Stimulated activated CD4-positive, alpha-beta T cell treated with anti-CD3 and anti-CD28 coated beads, Interleukin-4, amount 100 ng/mL, for 1 hour (primary cell): ENCODE data around the gene COLQ.
A peak's percentile ranks its signal among the peaks of the same experiment; 100 is the strongest.

Experiments used
- DNase-seq: peaks from one replicate; pipeline ENCODE4 v3.0.0-alpha.2; 2020

COLQ gene

DNA sequence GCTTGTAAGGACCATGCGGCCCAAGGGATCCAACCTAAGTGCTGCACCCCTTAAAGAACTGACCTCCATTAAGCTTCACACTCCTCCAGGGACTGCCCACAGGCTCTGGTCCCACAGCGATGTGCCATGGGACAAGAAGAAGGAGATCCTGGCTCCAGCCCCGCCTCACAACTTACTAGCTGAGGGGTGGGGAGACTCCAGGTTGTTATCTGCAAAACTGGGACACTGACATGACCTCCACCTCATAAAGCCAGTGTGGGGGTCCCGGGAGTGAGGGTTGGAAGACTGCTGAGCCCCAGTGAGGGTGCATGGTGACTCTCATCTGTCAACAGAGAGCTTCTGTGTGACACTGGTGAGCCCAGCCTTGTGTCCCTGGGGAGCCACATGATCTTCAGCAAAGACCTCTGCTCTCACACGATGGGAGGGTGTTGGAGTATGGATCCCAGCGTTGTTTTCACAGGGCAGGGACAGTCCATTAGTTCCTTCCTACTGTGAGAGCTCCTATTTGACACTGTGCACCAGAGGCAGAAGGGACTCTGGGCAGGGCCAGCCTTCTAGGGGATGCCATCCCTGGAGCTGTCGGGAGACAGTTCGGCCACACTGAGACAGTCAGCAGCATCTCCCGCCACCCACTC is 67.4 kb downstream of the COLQ start:
- no peak for DNase-seq

DNA sequence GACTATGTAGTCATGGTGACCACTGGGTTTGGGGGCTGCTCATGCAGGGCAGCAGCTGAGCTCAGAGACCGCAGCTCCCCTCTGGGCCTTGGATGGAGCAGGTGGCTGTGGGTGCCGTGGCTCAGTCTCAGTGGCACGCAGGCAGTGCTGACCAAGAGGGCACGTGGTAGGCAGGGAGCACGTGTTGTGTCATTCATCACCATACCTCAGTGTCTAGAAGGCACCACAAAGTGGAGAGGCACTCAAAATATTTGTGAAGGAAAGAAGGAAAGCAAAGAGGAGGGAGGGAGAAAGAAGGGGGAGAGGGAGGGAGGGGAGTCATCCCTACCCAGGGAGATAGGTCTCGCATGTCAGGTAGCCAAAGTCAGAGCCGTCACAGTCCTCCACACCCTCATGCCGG is 68.0 kb downstream of the COLQ start:
- DNase-seq = no peak

DNA sequence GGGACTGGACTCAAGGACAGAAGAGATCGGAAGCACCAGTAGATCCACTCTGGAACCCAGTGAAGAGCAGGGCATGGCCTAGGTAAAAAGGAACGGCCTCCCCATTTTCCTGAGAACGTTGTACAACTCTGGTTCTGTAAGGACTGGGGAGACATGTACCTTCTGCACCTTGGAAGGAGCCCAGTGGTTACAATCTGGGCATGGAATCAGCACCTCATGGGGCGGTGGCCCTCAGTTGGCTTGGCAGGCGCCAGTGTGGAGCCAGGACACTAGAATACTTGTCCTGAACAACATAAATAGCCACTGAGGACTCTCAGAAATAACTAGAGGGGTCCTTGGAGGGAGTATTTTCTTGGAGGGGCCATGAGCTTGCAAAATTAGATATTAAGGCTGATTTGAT is 68.5 kb downstream of the COLQ start:
- DNase-seq = no peak

GRCh38 chr3:15452156-15452555 is 69.3 kb downstream of the COLQ start:
- no peak for DNase-seq

DNA sequence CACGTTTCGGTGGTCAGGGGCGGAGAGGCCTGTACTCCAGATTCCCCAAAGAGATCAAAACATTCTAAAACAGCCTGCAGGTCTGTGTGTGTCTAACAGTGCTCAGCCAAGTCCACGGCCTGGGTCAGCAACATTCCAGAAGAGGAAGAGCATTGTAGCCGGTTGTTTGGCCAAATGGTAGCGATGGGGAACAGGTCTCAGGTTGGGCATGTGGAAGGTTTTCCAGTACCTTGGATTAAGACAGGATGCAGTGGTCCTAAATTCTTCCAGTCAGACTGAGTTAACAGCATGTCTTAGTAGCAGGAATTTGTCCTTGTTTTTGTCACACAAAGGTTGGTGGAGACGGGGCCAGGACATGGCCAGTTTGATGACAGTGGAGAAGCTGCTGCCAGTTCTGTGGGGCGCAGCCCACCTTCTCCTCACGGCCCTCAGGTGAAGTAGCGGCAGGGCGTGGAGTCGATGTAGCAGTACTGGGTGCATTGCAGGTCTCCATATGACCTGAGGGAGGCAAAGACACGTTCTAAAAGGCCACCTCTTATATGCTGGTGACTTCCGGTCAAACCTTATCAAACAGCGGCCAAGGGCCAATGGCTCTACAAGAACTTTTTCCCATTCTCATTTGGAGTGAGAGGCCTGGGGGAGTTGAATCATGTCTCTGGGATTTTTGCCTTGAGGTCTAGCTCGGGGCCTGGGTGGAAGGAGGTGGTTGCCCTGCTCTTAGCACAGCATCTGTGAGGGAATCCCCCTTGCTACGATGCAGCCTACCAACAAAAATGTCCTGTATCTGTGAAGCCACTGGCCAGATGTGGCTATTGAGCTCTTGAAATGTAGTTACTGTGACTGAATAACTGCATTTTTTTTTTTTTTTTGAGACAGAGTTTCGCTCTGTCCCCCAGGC is 70.0 kb downstream of the COLQ start:
- no peak for DNase-seq

GRCh38 chr3:15450438-15451215 is 70.9 kb downstream of the COLQ start:
- DNase-seq = no peak

DNA sequence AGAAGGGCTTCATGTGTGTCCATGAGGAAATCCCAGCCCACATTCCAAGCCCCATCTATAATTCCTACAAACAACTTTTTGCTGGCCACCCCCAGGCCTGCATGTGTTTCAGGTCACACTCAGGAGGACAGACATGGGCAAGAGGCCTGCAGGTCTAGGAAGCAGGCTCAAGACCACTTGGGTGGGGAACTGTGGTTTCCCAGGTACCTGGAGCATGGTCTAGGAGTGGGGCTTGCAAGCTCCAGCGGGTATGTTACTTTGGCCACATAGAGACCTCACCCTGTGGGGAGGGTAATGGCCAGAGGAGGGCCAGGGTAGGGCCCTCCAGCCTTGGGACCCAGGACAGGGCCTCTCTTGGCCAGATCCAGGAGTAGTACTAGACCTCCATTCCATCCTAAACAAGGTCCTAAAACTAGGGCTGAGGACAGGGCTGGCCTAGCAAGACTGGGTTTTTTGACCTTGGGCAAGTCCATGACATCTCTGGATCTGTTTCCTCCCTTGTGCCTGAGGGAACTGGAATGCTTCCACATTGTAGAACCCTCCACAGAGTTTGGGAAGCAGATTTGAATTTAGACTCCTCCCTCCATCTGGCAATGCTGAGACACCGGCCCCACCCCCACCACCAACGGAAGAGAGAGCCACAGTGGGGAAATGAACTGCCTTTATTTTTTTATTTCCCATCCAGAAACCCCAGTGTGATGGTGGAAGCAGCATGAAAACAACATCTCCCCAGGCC is 71.8 kb downstream of the COLQ start:
- DNase-seq = no peak

DNA sequence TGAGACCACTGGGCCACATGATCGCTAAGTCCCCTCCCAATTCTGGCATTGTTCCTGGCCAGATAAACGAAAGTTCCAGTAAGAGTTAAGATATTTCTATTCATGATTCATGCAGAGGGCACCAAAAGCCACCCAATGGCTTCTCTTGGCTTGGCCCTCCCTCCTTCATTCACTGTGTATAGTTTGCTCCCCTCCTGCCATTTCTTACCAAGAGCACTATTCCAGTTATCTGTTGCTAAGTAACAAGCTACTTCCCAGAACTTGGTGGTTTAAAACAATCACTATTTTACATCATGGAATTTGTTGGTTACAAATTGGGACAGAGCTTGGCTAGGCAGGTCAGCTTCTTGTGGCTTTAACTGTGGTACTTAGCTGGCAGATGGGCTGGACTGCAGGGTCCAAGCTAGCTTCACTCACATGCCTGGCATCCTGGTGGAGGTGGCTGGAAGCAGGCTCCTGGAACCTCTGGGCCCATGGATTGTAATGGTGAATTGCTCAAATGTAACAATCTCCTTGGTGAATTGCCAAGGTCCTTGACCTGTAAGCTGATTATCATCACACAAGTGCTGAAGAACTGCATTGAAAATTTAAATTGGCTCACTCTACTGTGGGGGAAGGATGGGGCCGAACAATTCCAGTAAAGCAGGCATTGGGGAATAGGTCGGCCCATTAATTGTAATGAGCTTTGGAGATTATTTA is 77.5 kb downstream of the COLQ start:
- no peak for DNase-seq

DNA sequence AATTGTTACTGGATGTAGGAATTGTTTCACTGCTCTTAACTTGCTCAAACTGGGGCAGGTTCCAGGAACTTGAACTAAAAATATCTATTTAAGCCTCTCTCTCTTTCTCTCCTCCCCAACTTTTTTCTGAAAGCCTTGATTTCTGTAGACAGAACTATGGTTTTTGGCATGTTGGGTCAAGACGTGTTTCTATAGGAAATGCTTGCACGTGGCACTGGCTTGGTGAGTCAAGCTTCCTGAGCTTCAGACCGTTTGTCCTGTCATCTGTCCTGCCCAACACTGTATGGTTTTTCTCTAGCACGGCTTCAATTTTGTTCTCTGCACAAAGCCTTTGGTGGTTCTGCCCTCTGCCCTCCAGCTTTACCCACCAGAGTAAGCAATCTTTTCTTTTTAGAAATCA is 80.6 kb downstream of the COLQ start:
- DNase-seq = no peak

DNA sequence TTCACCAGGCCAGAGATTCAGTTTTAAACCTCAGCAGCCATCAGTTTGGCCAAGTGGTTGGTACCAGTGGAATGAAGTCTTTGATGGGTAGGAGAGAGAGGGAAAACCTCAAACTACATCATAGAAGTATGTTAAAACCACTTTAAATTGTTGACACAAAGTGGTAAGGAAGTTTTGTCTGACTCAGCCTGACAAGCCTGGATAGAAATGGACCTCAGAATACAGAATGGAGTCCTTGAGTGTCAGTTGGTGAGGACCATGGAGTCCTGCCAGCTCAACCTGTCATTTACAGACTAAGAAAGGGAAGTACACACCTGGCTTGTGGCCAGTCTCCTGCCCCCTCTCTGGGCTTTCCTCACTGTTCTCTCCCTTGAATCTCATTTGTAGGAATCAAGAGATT is 82.0 kb downstream of the COLQ start:
- DNase-seq = no peak

DNA sequence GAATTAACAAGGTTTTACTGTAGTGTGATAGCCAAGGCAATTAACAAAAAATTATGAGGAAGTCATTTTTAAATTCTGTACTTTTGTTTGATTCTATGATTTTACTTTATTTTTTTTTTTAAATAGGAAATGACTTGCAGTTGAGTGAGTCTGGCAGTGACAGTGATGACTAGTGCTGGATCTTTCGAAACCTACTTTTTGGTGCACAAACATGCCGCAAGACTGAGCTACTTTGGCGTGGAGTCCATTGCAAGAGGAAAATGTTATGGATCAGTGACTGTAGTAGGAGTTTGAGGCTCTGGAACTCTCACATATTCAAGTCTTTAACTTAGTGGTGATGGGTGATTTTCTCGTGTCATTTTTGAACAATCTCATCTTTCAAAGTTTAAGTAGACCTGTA is 82.5 kb downstream of the COLQ start:
- DNase-seq = no peak

- DNase-seq = no peak
Observed at GRCh38 chr3:15436246-15436645, 85.3 kb downstream of the COLQ start.

- DNase-seq = no peak
Observed at GRCh38 chr3:15434756-15435155, 86.8 kb downstream of the COLQ start.

GRCh38 chr3:15433531-15433930 is 88.0 kb downstream of the COLQ start:
- DNase-seq = no peak

DNA sequence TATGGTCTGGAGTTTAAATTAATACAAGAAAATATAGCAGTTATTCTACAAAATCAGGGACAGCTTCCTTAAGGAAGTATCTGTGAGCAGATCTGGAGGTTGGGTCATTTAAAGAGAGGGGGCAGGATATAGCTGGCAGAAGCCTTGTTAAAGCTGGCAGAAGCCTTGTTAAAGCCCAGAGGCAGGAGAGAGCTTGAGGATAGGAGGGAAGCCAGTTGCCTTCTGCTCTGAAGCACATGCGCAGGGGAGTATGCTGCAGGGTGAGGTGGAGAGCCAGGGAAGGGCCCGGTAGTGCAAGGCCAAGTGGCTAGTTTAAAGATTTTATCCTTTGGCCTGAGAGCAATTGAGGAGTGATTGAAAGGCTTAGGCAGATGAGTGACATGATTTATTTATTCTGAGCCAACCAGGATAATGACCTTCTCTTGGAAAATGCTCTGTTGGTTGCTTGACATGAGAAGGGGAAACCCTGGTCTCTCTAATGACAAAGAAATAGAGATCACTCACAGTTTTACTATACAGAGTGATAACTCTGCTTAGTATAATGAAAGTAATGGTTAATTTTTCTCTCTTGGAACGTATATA is 90.2 kb downstream of the COLQ start:
- DNase-seq = no peak

GRCh38 chr3:15430624-15431023 is 90.9 kb downstream of the COLQ start:
- no peak for DNase-seq

GRCh38 chr3:15429080-15429479 is 92.4 kb downstream of the COLQ start:
- DNase-seq = no peak

DNA sequence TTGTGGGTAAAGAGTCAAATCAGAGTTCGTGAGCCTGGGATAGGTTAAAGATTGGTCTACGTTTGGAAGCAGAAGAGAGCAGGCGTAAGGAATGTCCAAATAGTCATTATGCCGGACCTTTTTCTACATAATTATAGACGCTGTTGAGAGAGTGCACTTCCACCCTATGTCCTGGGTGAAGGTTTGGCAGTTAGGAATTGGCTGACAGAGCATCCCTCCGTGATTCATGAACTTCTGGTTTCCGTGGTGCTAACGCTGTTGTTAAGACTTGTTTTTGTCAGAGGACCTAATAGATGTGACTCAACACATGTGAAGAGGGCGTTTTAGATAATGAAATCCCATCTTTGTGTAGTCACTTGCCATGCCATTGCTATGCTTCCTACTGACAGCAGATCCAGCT is 93.0 kb downstream of the COLQ start:
- no peak for DNase-seq

- no peak for DNase-seq
Observed at GRCh38 chr3:15427981-15428380, 93.5 kb downstream of the COLQ start.

DNA sequence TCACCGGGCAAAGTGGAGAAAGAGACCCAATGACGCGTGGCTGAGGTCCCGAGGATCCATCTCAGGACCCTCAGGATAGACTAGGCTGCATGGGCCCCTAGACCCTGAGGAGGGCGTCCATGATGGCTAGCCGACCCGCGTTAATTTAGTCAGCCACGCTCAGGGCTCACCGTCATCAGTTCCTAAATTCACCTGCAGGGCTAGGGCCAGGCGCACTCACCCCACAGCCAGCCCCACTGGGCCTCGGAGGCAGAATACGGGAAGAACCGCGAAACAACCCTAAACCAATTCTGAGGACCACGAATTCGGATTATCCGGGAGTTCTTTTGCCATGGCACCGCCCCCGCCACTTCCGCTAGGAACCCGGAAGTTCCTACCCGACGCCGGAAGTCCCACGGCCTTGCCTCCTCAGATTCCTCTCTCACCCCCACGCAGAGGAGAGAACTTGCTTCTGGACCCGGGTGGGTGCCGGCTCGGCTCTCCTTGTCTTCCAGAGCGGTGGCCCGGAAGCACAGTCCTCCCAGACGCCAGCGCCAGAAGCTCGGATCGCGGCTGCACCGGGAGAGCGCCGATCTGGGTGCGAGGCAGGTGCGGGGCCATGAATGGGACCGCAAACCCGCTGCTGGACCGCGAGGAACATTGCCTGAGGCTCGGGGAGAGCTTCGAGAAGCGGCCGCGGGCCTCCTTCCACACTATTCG is 94.2 kb downstream of the COLQ start, which contains the start of the genes EAF1 and METTL6:
Gene EAF1, plus strand, starts transcription at position 417 of the 699 bp plus-strand sequence. Its CDS starts 182 bp downstream, at position 599.
Gene METTL6, minus strand, starts transcription at position 363 of the 699 bp plus-strand sequence. CDS start 1,033 bp downstream, outside the sequence.
- peak; percentile 88 for DNase-seq

- DNase-seq = no peak
Observed at GRCh38 chr3:15426579-15427118, 94.9 kb downstream of the COLQ start.
